HG03571 (cell line): ENCODE data around the gene COL6A2.
"Not testable (repeated sequence)": the region's sequence is repeated elsewhere in the genome, so short reads cannot be mapped to it uniquely, and the experiment has no call there.

ENCODE experiments used
- ATAC-seq: cut with Tn5 transposase; IDR thresholded peaks from one replicate; pipeline ENCODE4 v1.9.1; 2021; ENCODE audit not compliant: unreplicated experiment

The COL6A2 gene

DNA sequence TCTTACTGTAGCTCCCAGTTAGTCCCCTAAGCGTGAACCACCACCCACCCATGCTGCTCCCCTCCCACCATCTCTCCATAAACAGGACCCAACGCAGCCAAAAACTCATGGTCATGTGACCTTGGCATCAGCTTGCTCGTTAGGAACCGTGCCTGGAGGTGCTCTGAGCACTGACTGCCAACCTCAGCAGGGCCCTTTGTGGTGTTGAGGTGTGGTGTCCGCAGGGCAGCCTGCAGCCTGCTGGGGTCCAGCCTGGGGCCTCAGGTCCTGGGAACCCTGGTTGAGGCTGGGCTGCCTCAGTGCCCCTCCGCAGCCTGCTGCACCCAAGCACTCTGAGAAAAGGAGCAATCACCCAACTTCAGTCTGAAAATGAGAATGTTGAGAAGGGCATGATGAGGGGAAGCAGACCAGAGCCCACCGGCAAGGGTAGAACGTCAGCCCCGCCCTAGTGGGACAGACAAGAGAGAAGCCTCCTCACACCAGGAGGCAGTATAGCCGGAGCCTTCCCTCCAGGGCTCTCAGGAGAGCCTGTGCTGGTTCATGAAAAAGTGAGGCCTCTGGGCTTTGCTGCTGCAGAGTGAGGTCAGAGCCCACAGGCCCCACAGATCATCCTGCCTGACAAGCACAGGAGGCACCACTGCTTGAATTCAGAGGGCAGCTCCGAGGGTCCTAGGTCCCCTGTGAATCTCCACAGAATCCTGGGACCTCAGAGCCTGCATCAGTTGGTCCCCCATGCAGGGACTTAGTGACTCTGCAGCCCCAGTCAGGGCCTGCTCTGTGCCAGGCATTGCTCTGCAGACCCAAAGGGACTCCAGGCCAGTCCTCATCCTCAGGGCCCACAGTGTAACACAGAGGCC is 4.9 kb upstream of the COL6A2 start:
- no peak for ATAC-seq

DNA sequence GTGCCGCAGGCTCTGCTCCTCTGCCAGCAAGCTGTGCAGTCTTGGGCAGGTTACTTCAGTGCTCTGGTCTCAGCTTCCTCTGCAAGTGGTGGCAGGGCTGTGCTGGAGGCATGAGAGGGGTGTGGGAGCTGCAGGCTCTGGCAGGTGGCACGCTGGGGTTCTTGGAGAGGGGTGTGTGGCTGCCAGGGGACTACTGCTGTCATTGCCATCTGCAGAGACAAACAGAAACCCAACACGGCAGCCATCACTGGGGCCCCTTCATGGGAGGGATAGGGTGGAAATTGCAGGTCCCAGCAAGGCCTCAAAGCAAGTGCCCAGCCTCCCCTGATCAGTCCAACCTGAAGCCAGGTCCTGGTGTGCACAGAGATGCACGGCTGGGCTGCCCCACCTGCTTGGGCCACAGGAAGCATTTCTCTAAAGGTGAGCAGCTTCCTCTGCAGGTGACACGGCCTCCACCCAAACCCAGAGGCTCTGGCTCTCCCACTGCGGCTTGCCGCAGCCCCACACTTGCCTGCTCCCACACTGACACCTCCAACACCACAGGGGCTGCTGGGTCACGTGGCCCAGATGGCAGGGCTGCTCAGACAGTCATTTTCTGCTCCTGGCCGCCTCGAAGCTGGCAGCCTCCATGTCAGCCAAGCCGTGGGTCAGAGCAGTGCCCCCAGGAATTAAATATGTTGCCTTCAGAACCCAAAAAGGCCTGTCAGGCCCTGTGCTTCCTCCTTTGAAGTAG is 4.1 kb upstream of the COL6A2 start:
- no peak for ATAC-seq

DNA sequence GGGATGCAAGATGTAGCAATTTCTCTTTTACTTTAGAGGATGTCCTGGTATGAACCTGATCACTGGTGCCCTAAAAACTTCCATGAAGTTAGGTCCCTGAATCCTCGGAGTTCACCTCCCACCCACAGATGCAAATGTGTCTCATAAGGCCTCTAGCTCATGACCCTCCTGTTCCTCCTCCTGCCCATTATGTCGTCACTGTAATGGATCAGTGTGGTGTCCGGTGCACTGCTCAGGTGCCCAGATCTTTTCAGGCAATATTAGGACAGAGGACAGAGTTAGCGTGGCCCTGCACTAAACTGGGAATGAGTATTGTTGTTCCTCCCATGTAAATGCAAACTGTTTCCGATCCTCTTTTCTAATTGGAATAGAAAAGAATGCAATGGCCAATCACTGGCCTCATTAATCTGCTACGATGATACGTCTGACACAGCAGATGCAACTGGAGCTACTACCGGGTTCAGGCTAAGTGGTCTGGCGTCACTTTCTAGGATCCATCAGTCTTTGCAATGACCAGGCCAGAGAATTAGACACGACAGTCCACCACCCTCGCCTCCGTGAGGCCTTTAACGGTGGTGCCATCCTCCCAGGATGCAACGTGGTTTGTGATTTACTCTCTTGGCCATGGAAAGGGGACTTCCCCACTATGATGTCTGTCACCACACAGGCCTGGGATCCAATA is 3.4 kb upstream of the COL6A2 start:
- ATAC-seq, result no peak

DNA sequence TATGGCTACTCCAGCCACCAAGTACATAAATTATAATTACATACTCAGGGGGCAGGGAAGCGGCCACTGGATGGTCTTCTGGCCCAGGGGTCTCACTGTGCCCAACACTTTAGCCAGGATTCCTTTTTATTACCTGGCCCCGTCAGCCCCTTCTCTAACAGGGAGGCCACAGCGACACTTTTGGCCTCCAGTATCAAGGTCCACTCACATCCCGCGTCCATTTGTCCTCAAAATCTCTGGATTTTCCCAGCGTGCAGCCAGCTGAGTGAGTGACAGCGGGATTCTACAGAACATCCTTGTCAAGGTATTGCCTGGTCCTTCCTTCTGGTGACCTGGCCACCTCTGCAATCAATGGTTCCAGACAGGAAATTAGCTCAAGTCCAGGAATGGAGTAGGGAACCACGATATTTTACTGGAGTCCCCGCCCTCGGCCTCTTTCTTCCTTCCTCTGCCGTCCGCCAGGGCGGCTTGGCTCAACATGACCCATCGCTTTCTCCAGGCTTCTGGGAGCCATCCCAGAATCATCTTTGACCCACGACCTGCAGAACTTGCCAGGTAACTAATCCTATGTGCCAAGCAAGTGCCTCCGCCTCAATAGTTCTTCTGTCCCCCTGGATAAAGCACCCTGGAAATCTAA is 2.7 kb upstream of the COL6A2 start:
- no peak for ATAC-seq

DNA sequence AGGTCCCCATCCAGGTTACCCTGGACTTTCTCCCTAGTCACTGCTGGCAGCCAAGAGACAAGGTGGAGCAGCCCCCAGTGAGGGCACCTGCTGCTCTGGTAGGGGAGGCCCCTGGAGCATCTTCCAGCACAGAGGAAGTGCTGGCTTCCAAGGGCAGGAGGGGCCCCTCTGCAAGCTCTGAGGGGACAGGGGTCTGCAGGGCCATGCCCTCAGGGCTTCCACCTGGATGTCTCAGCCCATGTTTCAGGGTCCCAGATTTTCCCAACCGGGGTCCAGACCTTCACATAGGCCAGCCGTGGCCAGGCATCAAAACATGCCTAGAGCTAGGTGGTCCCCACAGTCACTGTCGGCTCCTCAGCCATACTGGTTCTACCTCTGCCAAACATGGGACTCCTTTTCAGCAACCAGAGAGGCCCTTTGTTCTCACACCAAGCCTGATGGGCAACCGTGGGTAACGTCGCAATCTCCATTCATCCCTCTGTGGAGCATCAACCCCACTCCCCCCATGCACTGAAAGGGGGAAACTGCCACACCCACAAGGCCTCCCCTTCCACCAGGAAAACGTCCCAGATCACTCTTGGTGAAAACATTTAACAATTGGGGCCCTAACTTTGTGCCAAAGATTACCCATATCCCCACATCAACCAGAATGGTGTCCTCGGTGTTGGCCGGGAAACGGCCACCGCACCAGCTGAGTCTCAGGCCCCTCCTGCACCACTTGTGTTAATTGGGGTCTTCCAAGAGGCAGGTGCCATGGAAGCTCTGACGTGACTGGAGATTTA is 1.9 kb upstream of the COL6A2 start:
- no peak for ATAC-seq

DNA sequence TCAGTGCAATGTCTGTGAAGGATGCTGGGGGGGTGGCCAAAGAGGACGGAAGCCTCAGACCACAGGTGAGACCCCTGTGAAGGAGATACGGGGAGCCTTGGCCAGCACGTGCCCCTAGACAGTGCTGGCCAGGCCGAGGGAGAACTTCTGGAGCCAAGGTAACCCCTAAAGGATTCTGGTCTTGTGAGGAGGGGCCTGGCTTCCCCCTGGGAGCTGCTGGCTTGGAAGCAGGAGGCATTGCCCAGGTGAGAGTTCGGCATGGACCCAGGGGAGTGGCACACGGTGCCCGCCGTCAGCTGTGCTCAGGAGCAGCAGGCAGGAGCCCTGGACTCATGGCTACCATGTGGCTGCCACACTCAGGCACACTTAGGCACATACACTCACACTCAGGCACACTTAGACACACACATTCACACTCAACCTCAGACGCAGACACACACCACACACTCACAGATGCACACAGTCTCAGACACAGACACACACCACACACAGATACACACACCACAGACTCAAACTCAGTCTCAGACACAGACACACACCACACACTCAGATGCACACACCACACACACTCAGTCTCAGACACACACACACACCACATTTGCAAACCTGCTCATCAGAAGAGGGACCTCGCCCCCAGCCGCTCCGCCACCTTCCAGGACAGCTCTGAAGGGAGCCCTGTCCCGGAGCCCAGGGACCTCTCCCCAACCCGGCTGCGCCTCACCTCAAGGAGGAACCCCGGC is 1.1 kb upstream of the COL6A2 start:
- no peak for ATAC-seq

DNA sequence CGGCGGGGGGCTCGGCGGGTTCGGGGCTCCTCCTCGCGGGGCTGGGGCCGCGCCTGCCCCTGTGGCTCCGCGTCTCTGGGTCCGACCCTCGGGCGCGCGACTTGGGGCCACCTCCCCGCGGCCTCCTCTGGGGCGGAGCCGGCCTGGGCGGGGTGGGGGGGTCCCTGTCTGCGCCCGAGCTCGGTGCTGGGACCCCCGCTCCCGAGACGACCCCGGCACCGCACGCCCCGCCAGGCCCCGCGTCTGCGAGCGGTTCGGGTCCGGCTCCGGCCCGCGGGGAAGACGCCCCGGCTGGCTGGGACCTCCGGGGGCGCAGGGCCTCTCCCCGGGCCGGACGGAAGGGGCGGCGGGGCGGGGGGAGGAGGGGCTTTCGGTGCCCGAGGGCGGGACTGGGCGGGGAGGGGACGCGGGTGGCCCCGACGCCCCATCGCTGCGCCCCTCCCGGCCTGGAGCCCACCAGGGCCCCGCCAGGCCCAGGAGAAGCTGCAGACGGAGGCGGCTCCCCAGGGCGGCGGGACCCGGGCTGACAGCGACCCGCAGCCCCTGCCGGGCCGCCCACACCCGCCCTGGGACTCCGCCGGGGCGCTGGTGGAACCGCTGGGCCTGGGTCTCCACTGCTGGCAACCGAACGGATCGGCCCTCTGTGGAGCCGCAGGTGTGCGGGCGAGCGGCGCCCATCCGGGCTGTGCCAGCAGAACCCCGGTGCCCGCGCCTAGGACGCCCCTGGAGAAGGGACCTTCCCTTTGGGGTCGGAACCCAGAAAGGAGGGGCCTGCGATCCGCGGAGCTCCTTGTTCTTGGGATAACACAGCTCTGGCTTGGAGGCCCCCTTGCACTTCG is 610 bp downstream of the COL6A2 start:
- no peak for ATAC-seq

DNA sequence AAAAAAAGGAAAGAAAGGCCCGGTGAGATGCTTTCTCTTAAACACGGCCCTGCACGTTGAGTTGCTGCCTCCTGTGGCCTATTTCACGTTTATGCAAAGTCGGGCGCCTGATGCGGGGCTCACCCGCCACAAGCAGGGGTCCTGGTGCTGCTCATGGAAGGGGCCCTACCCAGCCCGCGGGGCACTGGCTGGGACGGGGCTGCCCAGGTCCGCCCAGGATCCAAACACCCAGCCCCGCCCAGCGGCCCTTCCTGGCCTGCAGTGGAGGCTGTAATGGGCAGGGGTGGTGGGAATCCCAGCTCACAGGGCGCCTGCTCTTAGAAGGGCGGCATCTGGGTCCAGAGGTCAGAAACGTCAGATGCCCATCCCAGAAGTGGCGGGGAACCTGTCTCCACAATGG is 1.6 kb downstream of the COL6A2 start:
- ATAC-seq, result no peak

DNA sequence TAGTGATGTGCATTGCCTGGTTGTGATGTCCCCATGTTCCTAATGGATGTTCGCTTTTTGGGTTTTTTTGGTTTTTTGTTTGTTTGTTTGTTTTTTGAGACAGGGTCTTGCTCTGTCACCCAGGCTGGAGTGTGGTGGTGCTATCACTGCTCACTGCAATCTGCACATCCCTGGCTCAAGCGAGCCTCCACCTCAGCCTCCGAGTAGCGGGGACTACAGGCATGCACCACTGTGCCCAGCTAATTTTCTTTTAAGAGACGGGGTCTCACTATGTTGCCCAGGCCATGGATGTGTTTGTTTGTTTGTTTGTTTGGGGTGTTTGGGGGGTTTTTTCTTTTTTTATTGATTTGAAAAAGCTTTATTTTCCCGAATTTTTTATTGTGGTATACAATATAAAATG is 2.1 kb downstream of the COL6A2 start:
- no peak for ATAC-seq

DNA sequence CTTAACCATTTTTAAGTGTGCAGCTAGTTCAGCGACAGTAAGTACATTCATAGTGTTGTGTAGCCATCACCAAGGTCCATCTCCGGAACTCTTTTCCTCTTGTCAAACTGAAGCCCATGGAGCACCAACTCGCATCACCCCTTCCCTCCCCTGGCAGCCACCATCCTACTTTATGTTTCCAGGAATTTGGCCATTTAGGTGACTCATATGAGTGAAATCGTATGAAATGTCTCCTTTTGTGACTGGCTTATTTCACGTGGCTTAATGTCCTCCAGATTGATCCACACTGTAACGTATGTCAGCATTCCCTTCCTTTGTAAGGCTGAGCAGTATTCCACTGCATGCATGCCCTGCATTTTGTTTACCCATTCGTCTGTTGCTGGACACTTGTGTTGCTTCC is 2.5 kb downstream of the COL6A2 start:
- no peak for ATAC-seq

DNA sequence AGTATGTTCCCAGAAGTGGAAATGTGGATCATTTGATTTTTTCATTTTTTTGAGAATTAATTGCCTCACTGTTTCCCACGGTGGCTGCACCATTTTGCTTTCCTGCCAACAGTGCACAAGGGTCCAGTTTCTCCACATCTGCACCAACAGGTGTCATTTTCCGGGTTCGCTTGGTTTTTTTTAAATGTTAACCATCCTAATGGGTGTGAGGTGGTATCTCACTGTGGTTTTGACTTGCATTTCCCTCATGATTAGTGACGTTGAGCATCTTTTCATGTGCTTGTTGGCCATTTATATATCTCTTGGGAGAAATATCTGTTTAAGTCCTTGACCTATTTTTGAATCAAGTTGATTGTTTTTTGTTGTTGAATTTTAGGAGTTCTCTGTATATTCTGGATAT is 3.0 kb downstream of the COL6A2 start:
- no peak for ATAC-seq

DNA sequence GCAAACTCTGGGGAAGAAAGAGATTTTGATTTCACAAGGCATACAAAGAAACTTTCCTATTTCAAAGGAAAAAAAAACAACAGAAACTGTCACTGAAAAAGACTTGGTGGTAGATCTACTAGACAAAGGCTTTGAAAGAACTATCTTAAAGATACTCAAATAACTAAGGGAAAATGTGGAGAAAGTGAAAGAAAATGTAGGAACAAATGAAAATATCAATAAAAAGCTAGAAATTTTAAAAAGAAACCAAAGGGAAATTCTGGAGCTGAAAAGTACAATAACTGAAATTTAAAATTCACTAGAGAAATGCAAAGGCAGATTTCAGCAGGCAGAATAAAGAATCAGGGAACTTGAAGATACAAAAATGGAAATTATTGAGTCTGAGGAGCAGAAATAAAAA is 6.2 kb downstream of the COL6A2 start:
- ATAC-seq, result no peak

DNA sequence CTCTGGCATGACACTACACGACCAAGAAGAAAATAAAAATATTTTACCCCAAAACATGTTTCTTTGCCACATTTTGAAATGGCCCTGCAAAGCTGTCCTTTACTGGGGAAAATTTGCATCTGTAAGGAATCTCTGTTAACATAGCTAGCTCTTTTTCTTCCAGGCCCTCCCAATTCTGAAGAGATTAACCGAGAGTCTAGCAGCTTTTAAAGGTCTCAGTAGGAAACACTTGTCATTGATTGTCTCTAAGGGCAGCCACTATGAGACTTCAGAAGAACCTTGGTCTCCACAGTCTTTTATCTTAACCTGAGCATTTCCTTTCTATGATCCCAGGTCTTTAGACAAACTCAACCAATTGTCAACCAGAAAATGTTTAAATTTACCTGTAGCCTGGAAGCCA is 9.5 kb downstream of the COL6A2 start:
- not testable (repeated sequence) for ATAC-seq

DNA sequence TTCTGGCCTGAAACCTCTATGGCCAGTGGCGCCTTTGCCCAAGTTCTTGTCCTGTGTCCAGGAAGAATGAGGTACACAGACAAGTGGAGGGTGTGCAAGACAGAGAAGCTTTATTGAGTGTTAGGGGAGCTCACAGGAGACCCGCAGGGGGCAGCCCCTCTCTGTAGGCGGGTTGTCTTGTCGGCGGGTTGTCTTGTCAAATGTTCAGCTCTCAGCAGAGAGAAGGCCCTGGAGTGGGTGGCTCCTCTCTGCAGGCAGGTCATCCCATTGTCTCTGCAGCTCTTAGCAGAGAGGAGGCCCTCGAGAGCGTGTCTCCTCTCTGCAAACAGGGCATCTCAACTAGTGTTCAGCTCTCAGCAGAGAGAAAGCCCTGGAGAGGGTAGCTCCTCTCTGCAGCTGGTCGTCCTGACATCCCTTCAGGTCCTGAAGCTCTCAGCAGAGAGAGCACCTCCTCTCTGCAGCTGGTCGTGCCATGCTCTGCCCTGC is 11.0 kb downstream of the COL6A2 start:
- no peak for ATAC-seq

DNA sequence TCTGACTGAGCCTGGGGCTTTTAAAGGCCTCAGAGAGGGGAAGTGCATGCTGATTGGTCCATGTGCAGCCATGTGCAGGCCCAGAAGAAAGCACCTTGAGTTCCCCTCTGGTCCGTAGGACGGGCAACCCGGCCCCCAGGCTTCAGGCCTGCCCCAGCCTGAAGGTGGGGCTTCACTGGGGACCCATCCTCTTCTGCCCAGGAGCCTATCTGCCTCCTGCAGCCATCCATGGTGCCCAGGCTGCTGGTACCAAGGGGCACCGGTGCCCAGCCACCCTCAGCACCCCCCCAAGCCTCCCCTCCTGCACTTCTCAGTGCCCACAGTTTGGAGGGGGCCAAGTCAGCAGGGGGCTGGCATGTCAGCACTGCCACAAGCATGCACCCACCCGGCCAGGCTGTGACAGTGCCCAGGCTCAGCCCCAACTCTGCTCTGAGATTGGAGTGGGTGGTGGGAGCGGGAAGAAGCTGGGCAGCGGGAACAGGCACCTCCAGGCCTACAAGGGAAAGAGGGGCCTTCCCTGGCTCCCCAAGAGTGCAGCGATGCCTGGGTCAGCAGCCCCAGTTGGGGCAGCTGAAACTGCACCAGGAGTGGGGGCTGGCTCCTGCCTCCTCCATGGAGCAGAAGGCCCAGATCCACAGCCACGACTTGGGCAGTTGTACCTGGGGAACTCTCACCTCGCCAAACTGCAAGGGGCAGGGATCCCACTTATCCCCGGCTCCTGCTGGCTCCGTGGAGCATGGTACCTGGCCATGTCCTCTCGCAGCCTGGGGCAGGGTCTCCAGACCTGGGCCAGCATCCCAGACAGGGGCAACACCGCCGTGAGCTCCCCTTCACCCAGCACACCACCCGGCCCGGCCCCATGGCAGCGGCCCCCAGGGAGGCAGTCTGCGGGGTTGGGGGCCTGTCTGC is 11.7 kb downstream of the COL6A2 start:
- ATAC-seq, result no peak

DNA sequence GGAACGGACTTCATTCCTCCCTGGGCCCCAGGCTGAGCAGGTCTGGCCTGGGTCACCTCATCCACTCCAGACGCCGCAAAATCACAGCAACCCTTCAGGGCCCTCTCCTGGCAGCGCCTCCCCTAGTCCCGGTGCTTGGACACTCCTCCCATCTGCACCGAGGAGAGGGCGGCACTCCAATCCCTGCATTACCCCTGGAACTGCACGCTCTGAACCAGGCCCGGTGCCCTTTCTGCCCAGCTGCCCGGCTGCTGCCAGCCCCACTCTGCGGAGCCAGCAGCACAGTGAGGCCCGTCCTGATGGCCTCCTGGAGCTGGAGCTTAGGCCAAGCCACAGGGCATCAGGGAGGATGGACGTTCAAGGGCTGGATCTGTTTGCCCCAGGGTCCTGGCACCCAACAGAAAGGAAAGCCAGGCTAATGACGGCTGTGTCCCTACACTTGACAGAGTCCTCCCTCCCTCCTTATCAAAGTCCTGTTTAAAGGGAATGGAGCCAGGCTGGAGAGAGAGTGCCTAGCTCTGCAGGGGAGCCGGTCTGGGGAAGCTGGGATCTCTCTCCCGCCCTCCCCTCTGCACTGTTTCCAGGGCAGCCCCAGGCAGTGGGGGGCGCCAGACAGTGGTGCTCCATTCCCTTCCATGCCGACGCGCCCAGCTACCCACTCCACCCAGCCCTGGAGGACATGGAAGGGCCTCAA is 12.7 kb downstream of the COL6A2 start:
- no peak for ATAC-seq

DNA sequence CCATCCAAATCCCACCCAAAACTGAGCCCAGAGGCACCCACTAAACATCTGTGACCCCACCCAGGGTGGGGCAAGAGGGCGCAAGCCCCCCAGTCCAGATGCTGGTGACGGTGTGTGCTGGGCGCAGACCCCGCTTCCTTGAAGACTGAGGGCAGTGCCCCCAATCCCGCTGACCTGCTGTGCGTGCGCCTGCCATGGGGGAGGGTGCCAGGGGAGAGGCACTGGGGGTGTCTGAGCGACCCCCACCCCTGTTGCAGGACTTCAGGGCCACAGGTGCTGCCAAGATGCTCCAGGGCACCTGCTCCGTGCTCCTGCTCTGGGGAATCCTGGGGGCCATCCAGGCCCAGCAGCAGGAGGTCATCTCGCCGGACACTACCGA is 13.3 kb downstream of the COL6A2 start:
- ATAC-seq, result no peak
